COLO668 (cell line): ENCODE results near the gene TMCC2.

Experiments used
- DNase-seq: peaks from one replicate; lab custom pipeline; 2025; ENCODE audit not compliant: unreplicated experiment; lab: John Stamatoyannopoulos, UW

Gene TMCC2

DNA sequence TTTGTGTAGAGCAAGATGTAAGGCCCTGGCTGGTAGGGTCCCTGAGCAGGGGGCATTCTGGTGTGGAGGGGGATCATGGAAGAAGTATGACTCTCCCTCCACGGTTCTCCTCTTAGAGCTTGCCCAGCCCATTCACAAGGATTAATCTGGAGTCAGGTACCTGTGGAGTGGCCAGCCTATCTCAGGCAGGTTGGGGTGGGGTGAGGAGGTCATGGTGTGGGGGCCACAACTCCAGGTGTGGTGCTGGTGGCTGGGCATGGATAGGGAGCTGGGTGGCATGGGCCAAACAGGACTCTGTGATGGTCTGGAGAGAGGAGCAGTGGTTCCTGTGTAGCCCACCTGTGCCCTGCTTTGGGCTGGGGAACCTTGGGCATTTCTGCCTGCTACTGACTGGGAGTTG lies 32.3 kb downstream of the TMCC2 start:
- DNase-seq, result no peak

DNA sequence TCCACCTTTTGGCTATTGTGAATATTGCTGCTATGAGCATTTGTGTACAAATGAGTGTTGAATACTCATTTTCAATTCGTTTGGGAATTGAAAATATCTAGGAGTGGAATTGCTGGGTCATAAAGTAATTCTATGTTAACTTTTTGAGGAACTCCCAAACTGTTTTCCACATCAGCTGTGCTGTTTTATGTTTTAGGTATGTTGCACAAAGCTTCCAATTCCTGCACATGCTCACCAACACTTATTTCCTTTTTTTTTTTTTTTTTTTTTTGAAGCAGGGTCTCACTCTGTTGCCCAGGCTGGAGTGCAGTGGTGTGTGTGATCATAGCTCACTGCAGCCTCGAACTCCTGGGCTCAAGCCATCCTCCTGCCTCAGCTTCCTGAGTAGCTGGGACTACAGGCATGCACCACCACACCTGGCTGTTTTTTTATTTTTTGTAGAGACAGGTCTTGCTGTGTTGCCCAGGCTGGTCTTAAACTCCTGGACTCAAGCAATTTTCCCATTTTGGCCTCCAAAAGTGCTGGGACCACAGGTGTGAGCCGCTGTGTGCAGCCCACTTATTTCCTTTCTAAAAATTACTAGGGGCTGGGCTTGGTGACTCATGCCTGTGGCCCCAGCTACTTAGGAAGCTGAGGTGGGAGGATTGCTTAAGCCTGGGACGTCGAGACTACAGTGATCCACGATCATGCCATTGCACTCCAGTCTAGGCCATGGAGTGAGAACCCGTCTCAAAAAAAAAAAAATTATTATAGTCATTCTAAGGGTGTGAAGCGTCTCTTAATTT lies 33.4 kb downstream of the TMCC2 start:
- DNase-seq, result no peak

DNA sequence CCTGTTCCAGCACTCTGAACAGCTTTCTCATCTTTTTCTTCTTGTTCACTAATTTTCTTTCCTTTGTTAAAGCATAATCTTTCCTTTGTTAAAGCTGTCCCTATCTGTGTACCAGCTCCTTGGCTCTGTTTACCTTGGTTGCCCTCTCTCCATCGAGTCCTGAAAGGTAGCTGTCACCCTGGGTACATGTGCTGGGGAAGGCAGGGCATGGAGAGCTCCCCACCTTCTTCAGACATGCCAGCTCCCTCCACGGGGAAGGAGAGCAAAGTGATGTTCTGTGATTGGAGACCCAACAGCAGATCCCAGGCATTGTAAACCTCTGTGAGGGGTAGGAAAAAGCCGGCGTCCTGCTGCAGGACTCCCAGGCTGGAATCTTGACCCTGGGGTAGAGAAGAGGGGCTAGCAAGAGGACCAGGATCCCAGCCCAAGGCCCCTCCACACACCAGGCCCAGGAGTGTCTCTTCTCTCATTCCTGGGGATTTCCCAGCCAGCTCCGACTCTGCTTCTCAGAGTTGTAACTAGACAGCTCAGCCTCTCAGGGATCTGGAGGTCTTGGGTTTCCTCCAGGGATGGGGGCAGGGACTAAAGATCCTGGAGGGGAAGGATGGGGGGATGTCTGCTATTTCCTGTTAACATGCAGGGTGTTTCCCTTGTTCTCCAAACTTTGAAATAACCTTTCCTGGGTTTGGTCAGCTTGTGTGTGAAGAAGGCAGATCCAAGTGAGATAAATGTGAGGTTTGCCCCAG lies 34.4 kb downstream of the TMCC2 start:
- DNase-seq, result no peak

DNA sequence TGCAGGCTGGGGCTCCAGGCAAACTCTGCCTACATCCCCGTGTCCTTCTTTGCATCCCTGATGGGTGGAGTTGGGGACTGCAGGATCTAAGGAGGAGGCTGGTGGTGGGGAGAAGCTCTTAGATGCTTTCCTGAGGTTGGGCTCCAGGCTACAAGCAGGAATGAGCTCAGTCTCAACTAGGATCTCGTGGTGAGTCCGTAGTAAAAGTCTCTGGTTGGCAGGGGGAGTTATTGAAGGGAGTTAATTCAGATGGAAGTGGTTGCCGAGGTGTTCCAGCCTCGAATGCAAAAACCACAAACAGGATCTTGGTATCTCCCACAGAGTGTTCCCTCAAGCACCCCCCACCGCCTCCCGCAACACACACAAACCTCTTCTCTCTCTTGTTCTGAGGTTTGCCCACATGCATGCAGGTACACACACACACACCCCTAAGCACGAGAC lies 35.0 kb downstream of the TMCC2 start:
- no peak for DNase-seq

DNA sequence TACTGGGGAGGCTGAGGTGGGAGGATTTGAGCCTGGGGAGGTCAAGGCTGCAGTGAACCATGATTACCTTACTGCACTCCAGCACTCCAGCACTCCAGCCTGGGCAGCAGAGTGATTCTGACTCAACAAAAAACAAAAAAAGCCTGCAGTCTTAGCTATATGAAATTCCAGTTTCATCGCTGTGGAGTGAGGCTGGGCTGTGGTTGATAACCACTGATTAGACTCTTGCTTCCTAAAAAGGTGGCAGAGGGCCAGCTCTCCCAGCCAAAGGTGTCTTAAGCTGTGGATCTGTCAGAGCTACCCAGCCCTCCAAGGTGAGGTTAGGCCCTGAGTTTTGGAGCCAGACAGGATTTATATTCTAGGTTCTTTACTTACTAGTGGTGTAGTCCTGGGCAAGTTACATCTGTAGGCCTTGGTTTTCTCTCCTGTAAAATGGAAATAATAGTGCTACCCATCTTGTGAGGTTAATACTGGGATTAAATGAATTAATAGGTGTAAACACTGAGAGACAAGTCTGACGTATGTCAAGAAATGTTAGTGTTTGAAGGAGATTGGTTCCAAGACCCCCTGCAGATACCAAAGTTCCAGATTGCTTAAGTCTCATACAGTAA lies 35.9 kb downstream of the TMCC2 start:
- DNase-seq, result no peak

DNA sequence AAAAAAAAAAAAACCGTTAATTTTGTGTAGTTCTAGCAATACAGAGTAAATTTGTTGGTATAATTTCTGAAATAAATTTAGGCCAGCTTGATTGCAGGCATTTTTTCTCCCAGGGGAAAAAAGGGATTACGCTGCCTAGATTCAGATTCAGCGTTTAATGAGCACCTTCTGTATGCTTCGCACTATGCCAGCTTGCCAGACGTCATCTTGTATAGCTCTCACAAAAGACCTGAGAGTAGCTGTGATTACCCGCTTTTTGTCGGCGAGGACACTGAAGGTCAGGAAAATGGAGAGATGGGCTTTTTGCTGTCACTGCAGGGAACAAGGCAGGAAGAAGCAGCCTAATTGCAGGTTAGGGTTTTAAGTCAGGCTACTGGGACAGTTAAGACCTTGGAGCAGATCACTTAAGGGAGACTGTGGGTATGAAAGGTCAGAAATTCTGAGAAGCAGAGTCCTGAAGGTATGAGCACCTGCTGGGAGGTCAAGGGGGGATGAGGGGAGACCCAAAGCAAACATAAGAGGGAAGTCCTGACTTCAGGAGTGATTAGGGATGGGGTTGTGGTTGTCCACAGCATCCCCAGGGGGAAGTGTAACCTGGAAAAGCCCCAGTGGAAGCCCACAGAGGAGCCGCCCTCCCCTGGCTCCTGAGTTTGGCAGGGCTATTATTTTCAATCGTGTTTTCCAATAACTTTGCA lies 39.0 kb downstream of the TMCC2 start:
- no peak for DNase-seq

DNA sequence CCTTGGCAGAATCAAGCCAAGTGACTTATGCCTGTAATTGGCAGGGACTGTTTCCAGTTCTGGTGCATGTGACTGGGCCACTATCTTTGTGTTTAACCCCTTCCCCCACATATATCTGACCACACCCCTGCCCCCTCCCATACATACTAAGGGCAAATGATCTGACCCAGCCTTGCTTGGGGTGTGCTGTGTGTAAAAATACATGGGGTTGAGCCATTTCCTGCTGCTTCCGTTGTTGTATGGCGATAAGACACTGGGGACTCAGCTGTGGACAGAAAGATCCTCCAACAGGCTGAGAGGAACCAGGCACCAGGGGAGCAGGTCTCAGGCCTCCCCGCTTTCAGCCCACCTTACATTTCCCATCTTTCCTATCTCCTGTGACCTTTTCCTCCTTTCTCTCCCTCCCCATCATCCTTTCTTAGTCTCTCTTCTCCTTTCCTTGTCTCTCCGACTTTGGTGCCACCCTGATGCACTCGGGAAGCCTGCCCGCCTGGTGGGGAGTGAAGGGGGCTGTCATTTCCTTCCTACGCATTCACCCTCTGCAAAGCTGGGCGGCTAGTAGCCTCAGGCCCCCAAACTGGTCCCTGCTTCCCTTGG lies 39.7 kb downstream of the TMCC2 start:
- DNase-seq, result no peak

DNA sequence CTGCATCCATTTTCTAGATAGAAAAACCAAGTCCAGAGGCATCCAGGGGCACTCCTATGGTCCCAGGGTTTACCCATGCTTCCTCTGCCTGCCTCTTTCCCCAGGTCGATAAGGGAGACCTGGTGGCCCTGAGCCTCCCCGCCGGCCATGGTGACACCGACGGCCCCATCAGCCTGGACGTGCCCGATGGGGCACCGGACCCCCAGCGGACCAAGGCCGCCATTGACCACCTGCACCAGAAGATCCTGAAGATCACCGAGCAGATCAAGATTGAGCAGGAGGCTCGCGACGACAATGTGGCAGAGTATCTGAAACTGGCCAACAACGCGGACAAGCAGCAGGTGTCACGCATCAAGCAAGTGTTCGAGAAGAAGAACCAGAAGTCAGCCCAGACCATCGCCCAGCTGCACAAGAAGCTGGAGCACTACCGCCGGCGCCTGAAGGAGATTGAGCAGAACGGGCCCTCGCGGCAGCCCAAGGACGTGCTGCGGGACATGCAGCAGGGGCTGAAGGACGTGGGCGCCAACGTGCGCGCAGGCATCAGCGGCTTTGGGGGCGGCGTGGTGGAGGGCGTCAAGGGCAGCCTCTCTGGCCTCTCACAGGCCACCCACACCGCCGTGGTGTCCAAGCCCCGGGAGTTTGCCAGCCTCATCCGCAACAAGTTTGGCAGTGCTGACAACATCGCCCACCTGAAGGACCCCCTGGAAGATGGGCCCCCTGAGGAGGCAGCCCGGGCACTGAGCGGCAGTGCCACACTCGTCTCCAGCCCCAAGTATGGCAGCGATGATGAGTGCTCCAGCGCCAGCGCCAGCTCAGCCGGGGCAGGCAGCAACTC lies 41.3 kb downstream of the TMCC2 start:
- no peak for DNase-seq

DNA sequence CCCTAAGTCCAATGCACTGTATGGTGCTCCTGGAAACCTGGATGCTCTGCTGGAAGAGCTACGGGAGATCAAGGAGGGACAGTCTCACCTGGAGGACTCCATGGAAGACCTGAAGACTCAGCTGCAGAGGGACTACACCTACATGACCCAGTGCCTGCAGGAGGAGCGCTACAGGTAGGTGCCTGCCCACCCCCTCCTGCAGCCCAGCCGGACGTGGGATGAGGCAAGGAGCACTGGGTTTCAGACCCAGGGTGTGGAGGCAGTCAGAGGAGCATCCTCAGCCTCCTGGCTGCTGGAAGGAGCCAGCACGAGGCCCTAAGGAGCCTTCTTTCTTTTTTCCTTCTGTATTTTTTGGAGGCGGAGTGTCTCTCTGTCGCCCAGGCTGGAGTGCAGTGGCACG lies 42.0 kb downstream of the TMCC2 start:
- no peak for DNase-seq

DNA sequence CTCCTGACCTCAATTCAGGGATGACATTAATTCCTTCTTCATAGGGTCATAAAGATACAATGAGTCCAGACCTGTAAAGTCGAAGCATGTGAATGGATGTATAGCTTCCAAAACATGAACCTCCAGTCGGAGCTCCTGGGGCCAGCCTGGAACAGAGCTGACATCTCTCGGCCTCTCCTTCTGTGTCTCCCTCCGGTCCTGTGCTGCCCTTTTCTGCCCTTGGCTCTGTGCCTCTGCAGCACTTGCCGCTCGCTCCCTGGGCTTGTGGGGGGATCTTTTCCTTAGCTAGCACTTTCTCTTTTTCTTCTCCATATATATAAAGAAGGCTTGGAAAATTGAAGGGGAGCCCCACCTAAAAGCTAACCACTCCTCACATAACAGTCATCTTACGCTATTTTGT lies 42.5 kb downstream of the TMCC2 start:
- no peak for DNase-seq

DNA sequence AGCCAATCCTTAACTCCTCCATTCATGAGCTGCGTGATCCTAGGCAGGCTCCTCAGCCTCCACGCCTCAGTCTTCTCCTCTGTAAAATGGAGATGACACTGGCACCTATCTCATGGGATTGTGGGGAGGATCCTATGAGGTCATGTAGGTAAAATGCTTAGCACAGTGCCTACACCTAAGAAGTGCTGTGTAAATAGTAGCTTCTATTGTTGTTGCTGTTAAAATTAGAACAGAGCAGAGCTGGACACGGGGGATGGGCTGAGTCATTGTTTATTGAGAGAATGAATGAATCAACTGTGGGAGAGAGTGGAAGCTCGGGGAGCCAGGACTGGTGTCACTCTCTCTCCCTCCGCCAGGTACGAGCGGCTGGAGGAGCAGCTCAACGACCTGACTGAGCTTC lies 43.0 kb downstream of the TMCC2 start:
- peak; percentile 81 for DNase-seq

DNA sequence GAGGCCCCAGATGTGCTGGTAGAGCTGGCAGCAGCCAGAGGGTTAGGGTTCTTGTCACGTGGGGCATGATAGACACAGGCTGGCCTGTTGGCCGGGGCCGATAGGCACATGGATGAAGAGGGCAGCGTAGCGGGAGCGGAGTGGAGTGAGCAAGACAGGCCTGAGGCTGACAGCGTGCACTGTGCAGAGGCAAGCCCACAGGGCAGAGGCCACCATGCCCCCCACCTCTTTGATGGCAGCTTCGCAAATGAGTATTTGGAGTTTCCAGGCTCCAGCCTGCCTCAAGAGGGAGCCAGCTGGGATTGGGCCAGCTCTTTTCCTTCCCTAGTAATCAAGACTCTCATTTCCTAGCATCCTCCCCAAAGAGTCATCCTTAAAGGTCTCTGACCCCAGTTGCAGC lies 43.5 kb downstream of the TMCC2 start:
- DNase-seq, result no peak

DNA sequence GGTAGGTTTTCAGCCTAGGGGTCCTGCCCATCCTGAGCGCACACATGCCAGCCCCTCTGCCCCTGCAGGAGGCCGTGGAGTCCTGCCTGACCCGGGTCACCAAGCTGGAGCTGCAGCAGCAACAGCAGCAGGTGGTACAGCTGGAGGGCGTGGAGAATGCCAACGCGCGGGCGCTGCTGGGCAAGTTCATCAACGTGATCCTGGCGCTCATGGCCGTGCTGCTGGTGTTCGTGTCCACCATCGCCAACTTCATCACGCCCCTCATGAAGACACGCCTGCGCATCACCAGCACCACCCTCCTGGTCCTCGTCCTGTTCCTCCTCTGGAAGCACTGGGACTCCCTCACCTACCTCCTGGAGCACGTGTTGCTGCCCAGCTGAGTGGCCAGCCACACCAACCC lies 44.0 kb downstream of the TMCC2 start:
- DNase-seq, result no peak

DNA sequence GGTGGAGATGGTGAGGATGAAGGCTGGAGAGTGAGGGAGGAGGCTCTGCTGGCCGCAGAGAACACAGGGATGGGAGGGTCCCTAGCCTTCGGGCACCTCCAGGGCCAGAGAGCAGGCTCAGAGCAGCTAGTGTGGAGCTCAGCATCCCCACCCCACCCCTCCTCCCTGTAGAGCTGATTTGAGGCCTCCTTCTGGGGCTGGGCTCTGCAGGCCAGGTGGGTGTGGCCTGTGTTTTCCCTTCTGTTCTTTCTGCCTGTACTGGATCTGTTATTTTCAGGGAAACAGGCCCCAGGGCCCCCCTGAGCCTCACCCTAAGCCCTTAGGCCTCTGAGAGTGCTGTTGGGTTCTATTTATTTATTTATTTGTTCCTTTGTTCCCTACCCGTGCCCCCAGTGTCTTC lies 44.8 kb downstream of the TMCC2 start:
- DNase-seq, result peak; percentile 15

DNA sequence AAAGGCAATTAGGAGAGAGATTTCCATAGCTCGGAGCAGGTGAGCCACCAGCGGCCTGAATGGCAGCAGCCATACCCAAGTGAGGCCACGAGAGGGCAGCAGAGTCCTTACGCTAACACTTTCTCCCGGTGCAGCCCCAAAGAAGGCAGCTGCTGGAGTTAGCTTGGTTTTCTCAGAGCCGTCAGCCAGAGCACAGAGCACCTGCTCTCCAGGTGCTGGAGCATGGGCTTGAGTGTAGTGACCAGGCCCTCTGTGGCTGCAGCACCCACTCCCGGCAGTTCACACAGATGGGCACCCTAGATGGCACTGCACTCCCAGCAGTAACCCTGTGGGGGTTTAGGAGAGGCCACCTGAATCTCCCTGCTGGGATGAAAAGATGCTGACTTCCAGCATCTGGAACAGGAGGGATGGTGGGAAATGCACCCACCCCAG lies 45.8 kb downstream of the TMCC2 start:
- peak; percentile 93 for DNase-seq

DNA sequence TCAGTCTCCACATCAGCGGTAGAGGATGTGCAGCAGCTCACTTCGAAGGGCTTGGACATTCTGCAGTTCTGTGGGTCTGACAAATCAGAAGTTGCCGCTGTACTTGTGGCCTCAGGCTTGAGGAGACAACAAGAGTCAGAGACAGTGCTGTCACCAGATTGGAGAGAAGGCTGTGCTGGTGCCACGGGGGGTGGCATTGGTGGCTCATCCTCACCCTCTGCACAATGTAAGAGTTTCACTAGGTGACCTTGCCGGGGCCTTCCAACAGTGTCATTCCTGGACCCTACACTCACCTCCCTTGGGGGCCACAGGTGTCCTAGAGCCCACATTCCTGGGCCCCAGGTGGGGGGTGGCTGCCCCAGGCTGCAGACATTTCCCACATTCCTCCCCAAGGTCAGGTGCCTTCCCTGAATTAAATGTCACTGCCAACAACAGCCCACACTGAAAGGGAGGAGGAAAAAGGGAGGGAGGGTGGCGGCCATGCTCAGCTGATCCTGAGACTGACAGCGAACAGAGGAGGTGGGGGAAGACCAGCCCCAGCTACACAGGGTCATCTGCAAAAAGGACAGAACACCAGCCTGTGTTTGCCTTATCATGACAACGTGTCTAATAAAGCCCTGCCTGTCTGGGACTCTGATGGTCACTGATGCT lies 46.4 kb downstream of the TMCC2 start:
- no peak for DNase-seq

DNA sequence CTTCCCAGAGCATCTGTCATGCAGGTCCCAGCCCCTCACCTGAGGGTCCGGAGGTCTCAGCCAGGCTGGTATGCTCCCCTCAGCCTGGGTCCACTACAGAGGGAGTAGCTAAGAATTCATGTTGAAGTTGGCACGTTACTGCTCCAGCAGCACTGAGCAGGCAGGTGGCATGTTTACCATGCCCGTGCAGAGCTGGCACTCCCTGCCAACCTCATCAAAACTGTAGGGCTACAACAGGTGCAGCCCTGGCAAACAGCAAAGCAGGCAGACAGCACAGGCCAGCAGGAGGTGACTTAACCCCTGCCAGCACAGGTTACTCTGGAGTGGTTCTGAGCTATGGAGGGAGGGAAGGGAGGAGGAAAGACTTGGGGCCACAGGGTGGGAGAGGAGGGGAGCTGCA lies 47.4 kb downstream of the TMCC2 start:
- DNase-seq, result peak; percentile 72

DNA sequence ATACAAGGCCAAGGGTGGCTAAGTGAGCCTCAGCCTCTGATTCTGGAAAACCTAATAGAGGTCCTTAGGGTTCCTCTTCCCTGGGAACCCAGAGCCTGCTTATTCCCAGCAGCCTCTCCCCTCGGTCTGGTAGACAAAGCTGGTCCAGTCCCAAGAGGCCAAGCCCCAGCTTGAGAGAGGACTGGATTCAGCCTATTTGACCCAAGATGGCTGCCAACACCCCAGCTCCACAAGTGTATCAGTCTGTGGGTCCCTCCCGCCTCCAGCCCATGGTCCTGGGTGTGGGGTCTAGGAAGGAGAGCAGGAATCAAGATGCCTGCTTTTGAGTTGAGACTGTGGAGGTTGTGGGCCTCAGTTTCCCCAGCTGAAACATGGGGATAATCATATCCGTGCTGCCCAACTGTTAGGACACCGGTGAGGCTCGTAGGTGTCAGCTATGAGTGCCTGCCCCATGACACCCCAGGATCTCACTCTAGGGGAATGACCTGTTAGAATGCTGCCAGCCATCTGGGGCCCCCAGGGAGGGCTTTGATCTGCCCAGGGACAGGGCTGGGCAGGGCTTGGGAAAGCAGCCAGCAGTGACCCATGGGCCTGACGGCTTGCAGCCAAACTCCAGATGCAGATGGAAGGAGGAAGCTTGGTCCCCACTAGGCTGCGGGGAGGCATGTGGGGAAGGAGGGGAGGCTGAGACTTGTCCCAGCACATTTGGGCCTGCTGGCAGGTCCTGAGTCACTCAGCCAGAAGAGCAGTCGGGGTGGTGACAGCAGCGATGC lies 48.4 kb downstream of the TMCC2 start:
- DNase-seq, result no peak

DNA sequence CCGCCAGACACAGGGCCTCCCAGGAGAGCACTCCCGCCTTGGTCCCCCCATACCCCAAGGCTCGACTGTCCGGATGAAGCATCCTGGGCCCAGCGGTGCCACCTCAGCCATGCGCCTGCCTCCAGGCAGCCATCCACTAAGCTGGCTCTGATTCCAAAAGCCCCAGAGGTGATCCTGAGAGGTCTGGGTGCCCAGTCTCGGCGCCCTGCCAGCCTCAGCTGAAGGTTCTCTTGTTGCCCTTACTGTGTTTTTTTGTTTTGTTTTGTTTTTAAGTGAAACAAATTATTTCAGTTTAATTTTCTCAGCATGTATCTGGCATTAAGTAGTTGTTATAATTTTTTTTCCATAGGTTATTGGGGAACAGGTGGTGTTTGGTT lies 48.9 kb downstream of the TMCC2 start:
- DNase-seq, result no peak
